ENCODE measurements around the gene VWA3B.

VWA3B gene

DNA sequence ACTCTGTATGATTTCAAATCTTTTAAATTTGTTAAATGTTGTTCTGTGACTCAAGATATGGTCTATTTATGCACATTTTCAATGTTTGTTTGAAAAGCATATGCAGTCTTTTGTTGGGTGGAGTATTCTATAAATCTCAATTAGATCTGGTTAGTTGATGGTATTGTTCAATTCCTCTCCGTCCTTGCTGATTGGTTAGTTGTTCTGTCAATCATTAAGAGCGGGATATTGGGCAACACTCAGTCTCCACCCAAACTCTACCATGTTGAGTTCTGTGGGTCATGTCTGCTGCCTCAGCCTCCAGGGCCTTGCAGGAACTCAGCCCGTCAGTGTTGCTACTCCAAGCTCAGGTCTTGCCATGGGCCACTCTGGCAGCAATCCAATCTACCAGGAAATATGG lies 118.9 kb downstream of the VWA3B start:
- no peak overlapping the region for H3K27ac ChIP-seq (ENCODE audit: low read depth, low read length)
- no peak overlapping the region for H3K4me3 ChIP-seq (ENCODE audit: low read depth, low read length)
- no peak overlapping the region for H3K9ac ChIP-seq (ENCODE audit: low read depth, low read length)
- H3K27me3 ChIP-seq (ENCODE audit: control insufficient read depth, insufficient read depth, low read length), result no peaks in the 10 kb centered on the region
- H3K36me3 ChIP-seq (ENCODE audit: control insufficient read depth, insufficient read depth, low read length), result no peaks in the 10 kb centered on the region
- H3K9me3 ChIP-seq (ENCODE audit: control insufficient read depth, insufficient read depth, low read length), result no peaks in the 10 kb centered on the region
- H3K4me1 ChIP-seq (ENCODE audit: control insufficient read depth, insufficient read depth, low read length), result no peaks in the 10 kb centered on the region

DNA sequence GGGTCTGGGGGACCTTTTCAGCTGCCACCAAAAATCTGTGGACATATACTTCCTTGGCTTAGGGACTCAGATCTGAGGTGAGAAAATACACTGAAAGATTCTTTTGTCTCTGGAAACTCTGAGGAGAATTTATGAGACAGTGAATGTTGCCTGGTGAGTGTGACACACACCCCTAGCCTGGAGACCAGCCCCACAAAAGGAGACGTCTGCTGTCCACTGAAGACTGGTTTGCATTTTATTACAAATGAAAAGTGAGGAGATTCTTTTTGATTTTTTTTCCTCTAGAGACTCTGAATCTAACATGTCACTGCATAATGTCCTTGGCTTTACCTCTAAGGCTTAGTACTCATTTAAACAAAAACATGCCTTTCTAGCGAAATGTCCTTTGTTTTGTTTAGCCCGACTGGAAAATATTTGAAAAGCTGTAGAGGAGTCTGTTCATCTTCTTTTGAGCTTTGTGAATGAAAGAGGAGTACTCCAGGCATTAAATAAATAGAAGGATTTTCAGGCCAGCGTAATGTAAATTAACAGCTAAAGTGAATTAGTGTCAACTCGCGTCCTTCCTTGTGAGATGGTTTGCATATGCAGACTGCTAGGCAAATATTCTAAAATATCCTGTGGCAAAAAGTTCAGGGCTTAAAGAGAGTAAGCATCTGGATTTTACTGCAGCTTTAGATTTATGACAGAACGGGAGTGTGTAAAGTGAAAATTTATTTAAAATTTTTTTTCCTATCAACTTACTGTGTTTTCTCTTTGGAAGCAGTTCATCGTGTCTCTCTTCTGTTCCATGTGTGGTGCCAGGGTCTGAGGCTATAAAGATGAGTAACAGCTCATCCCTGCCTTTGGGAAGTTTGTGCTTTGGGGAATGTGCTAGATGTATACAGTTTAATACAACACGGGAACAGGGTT lies 125.4 kb downstream of the VWA3B start:
- Histone ChIP-seq H3K27ac (ENCODE audit: low read depth, low read length) (no peak overlapping the region), H3K9ac (ENCODE audit: low read depth, low read length) (no peak overlapping the region), H3K27me3 (ENCODE audit: control insufficient read depth, insufficient read depth, low read length) (no peaks in the 10 kb centered on the region), H3K4me1 (ENCODE audit: control insufficient read depth, insufficient read depth, low read length) (0 out of 2 replicates have a peak, but pooled peaks cover 4% of the 10 kb centered on the region), H3K9me3 (ENCODE audit: control insufficient read depth, insufficient read depth, low read length) (no peaks in the 10 kb centered on the region), H3K4me3 (ENCODE audit: low read depth, low read length) (no peak overlapping the region), H3K36me3 (ENCODE audit: control insufficient read depth, insufficient read depth, low read length) (no peaks in the 10 kb centered on the region)

DNA sequence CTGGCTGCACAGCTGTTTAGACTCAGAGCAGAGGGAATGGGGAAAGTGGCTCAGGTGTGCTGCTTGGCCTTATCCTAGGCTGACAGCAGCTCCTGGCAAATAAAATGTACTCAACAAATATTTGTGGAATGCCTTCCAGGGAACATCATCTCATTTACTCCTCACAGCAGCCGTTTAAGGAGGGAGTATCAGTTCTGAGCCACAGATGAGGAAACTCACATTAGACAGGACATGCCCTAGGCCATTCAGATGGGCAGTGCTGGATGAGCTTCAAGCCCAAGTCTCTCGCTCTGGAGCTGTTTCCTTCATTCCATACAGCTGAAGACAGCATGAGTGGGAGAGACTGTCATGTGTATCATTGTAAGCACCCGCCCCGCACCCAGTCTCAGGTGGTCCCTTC lies 129.6 kb downstream of the VWA3B start:
- H3K27ac ChIP-seq (ENCODE audit: low read depth, low read length), result no peak overlapping the region
- H3K27me3 ChIP-seq (ENCODE audit: control insufficient read depth, insufficient read depth, low read length), result no peaks in the 10 kb centered on the region
- H3K9me3 ChIP-seq (ENCODE audit: control insufficient read depth, insufficient read depth, low read length), result 0 out of 2 replicates have a peak, but pooled peaks cover 2% of the 10 kb centered on the region
- no peak overlapping the region for H3K9ac ChIP-seq (ENCODE audit: low read depth, low read length)
- H3K4me3 ChIP-seq (ENCODE audit: low read depth, low read length), result no peak overlapping the region
- H3K36me3 ChIP-seq (ENCODE audit: control insufficient read depth, insufficient read depth, low read length), result no peaks in the 10 kb centered on the region
- 0 out of 2 replicates have a peak, but pooled peaks cover 4% of the 10 kb centered on the region for H3K4me1 ChIP-seq (ENCODE audit: control insufficient read depth, insufficient read depth, low read length)

DNA sequence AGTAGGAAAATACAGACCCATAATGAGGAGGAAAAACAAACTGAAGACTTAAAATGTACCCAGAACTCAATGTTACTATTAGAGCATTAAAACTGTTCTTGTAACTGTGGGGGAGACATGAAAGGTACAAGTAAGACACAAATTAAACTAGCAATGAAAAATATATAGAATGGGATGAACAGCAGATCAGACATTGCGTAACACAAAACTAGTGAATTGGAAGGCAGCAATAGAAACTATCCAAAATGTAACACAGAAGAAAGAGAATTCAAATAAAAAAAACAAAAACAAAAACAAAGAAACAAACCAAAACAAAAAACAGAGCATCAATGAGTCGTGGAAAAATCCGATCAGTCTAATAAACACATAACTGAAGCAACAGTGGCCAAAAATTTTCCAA lies 132.2 kb downstream of the VWA3B start:
- 0 out of 2 replicates have a peak, but pooled peaks cover 2% of the 10 kb centered on the region for H3K9me3 ChIP-seq (ENCODE audit: control insufficient read depth, insufficient read depth, low read length)
- H3K4me1 ChIP-seq (ENCODE audit: control insufficient read depth, insufficient read depth, low read length), result no peaks in the 10 kb centered on the region
- no peak overlapping the region for H3K9ac ChIP-seq (ENCODE audit: low read depth, low read length)

DNA sequence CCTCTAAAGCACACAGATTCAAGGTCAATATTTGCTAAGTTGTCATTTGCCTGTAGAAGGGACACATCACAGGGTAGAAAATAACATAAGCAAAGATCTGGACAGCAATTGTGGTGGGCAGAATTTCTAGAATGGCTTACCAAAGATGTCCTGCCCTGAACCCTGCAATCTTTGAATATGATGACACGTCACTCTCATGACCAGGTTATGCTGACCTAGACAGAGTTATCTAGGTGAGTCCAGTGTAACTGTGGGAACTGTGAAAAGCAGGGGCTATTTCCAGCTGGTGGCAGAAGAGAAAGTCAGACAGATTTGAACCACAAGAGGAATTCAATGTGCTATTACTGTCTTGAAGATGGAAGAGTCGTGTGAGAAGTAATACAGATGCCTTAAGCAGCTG lies 147.0 kb downstream of the VWA3B start:
- H3K9me3 ChIP-seq (ENCODE audit: control insufficient read depth, insufficient read depth, low read length), result no peaks in the 10 kb centered on the region
- H3K4me1 ChIP-seq (ENCODE audit: control insufficient read depth, insufficient read depth, low read length), result 0 out of 2 replicates have a peak, but pooled peaks cover 6% of the 10 kb centered on the region
- no peak overlapping the region for H3K9ac ChIP-seq (ENCODE audit: low read depth, low read length)
- no peaks in the 10 kb centered on the region for H3K27me3 ChIP-seq (ENCODE audit: control insufficient read depth, insufficient read depth, low read length)
- H3K4me3 ChIP-seq (ENCODE audit: low read depth, low read length), result no peak overlapping the region
- H3K27ac ChIP-seq (ENCODE audit: low read depth, low read length), result no peak overlapping the region
- no peaks in the 10 kb centered on the region for H3K36me3 ChIP-seq (ENCODE audit: control insufficient read depth, insufficient read depth, low read length)

More for the DNA sequence above, 132.2 kb downstream of the VWA3B start:
- Histone ChIP-seq H3K27me3 (ENCODE audit: control insufficient read depth, insufficient read depth, low read length) (no peaks in the 10 kb centered on the region), H3K27ac (ENCODE audit: low read depth, low read length) (no peak overlapping the region), H3K36me3 (ENCODE audit: control insufficient read depth, insufficient read depth, low read length) (no peaks in the 10 kb centered on the region), H3K4me3 (ENCODE audit: low read depth, low read length) (no peak overlapping the region)

DNA sequence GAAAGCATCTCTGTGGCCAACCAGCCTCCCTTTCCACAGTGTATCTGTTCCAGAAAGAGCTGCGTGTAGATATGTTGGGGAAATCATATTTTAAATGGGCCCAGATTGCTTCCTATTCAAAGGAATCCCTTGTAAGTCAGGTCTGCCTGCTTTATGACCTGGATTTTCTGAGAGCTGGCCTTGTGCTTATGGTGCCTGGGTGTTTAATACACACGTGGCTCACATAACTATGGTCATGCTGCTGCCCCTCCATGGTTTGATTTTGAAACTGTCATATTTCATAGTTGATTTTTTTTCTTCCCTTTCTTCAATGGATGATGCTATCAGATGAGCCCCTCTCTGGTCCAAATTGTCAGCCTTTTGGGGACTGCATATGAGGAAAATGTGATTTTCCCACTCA lies 147.8 kb downstream of the VWA3B start:
- Histone ChIP-seq H3K4me1 (ENCODE audit: control insufficient read depth, insufficient read depth, low read length) (0 out of 2 replicates have a peak, but pooled peaks cover 6% of the 10 kb centered on the region), H3K9me3 (ENCODE audit: control insufficient read depth, insufficient read depth, low read length) (no peaks in the 10 kb centered on the region), H3K4me3 (ENCODE audit: low read depth, low read length) (no peak overlapping the region), H3K9ac (ENCODE audit: low read depth, low read length) (no peak overlapping the region), H3K27me3 (ENCODE audit: control insufficient read depth, insufficient read depth, low read length) (no peaks in the 10 kb centered on the region), H3K27ac (ENCODE audit: low read depth, low read length) (no peak overlapping the region), H3K36me3 (ENCODE audit: control insufficient read depth, insufficient read depth, low read length) (no peaks in the 10 kb centered on the region)

DNA sequence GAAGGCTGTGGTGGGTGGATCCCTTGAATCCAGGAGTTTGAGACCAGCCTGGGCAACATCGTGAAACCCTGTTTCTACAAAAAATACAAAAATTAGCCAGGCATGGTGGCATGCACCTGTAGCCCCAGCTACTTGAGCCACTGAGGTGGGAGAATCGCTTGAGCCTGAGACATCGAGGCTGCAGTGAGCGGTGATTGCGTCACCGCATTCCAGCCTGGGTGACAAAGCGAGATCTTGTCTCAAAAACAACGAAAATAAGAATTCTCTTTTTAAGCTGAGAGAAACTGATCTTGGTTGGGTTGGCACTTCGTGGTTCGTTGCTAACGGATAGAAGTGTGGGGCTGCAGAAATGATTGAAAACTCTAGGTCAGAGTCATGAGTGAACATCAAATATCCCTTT lies 150.0 kb downstream of the VWA3B start:
- Histone ChIP-seq H3K4me3 (ENCODE audit: low read depth, low read length) (no peak overlapping the region), H3K27ac (ENCODE audit: low read depth, low read length) (no peak overlapping the region), H3K4me1 (ENCODE audit: control insufficient read depth, insufficient read depth, low read length) (0 out of 2 replicates have a peak, but pooled peaks cover 6% of the 10 kb centered on the region), H3K9me3 (ENCODE audit: control insufficient read depth, insufficient read depth, low read length) (no peaks in the 10 kb centered on the region), H3K27me3 (ENCODE audit: control insufficient read depth, insufficient read depth, low read length) (no peaks in the 10 kb centered on the region), H3K9ac (ENCODE audit: low read depth, low read length) (no peak overlapping the region), H3K36me3 (ENCODE audit: control insufficient read depth, insufficient read depth, low read length) (no peaks in the 10 kb centered on the region)

DNA sequence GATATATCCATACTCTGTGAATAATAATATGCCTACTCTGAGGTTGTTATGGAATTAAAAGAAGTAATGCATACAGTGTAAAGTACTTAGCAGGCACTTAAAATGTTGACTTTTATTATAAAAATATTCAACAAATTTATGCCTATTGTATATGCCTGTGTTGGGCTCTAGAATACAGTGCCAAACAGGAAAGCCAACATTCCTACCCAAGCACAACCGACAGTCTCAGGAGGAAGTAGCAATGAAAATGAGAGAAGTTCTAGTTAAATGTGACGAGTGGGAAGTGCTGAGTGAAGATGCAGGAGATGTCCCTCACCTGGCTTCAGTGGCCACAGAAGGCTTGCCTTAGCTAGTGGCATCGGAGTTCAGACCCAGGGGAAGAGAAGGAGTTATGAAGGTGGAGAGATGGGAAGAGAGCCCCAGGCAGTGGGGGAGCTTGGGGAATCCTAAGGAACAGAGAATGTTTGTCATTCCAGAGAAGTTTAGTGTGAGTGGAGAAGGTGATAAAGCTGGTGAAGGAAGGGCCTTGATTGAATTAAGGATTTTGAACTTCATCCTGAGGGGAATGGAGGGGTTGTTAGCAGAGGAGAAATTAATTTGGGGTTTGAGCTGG lies 153.9 kb downstream of the VWA3B start:
- H3K36me3 ChIP-seq (ENCODE audit: control insufficient read depth, insufficient read depth, low read length), result no peaks in the 10 kb centered on the region
- H3K27me3 ChIP-seq (ENCODE audit: control insufficient read depth, insufficient read depth, low read length), result no peaks in the 10 kb centered on the region
- no peak overlapping the region for H3K27ac ChIP-seq (ENCODE audit: low read depth, low read length)
- no peak overlapping the region for H3K4me3 ChIP-seq (ENCODE audit: low read depth, low read length)
- H3K9me3 ChIP-seq (ENCODE audit: control insufficient read depth, insufficient read depth, low read length), result no peaks in the 10 kb centered on the region
- 0 out of 2 replicates have a peak, but pooled peaks cover 6% of the 10 kb centered on the region for H3K4me1 ChIP-seq (ENCODE audit: control insufficient read depth, insufficient read depth, low read length)
- no peak overlapping the region for H3K9ac ChIP-seq (ENCODE audit: low read depth, low read length)

DNA sequence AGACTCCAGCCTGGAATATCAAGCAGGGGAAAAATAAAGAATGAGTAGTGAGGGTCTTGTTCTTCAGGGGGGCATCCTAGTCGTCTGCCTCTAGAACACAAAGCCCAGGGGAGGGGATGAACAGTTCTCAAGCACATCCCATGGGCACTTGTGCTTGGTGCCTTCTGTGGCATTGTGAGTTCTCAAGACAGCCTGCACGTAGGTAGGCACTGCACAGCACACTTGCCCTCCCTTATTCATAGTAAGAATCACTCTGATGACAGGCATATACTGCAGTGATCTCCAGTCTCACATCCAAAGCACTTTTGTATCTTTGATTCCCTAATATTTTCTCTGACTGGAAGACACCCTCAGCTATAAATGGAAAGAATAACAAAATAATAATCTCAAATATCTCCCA lies 154.6 kb downstream of the VWA3B start:
- Histone ChIP-seq H3K4me1 (ENCODE audit: control insufficient read depth, insufficient read depth, low read length) (0 out of 2 replicates have a peak, but pooled peaks cover 6% of the 10 kb centered on the region), H3K4me3 (ENCODE audit: low read depth, low read length) (no peak overlapping the region), H3K27ac (ENCODE audit: low read depth, low read length) (no peak overlapping the region), H3K9me3 (ENCODE audit: control insufficient read depth, insufficient read depth, low read length) (no peaks in the 10 kb centered on the region), H3K36me3 (ENCODE audit: control insufficient read depth, insufficient read depth, low read length) (no peaks in the 10 kb centered on the region), H3K9ac (ENCODE audit: low read depth, low read length) (no peak overlapping the region), H3K27me3 (ENCODE audit: control insufficient read depth, insufficient read depth, low read length) (no peaks in the 10 kb centered on the region)

DNA sequence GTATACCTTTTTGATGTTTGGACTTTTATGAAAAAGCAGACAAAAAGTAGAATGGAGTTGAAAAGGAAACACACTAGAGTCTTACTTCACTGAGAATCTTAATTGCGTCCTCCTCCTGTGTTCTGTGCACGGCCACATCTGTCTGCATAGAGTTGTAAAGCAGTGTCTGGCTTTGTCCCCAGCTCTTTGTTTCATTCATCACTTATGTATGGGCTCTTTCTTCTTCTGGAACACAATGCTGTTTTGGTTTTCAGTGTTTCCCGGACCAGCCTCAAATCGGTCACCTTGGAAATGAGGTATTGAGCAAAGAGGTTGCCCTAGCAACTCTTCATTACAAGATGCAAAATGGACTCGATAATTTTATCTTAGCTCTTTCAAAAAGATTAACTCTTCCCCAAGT lies 155.0 kb downstream of the VWA3B start:
- Histone ChIP-seq H3K27me3 (ENCODE audit: control insufficient read depth, insufficient read depth, low read length) (no peaks in the 10 kb centered on the region), H3K27ac (ENCODE audit: low read depth, low read length) (no peak overlapping the region)

DNA sequence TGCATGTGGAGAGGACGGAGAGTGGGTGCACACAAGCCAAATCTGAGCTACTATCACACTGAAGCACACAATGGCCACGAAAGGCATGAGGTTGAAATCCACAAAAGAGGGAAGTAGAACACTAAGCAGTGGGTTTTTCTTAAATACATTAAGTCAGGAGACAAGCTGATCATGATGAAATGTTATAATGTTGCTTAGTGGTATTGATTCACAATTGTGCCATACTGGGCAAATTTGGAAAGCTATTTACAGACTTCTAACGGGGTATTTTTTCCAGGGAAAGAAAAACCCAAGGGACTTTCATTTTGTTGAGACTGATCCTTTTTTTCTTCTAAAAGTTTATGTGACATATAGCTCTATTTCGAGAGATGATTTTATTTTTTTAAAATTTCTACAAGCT lies 158.5 kb downstream of the VWA3B start:
- Histone ChIP-seq H3K9me3 (ENCODE audit: control insufficient read depth, insufficient read depth, low read length) (peaks cover 6% of the 10 kb centered on the region; the same call in 1 of the 2 replicates), H3K9ac (ENCODE audit: low read depth, low read length) (no peak overlapping the region), H3K4me3 (ENCODE audit: low read depth, low read length) (no peak overlapping the region), H3K27ac (ENCODE audit: low read depth, low read length) (no peak overlapping the region), H3K4me1 (ENCODE audit: control insufficient read depth, insufficient read depth, low read length) (no peaks in the 10 kb centered on the region), H3K27me3 (ENCODE audit: control insufficient read depth, insufficient read depth, low read length) (no peaks in the 10 kb centered on the region), H3K36me3 (ENCODE audit: control insufficient read depth, insufficient read depth, low read length) (no peaks in the 10 kb centered on the region)

More for the DNA sequence above, 155.0 kb downstream of the VWA3B start:
- Histone ChIP-seq H3K9me3 (ENCODE audit: control insufficient read depth, insufficient read depth, low read length) (no peaks in the 10 kb centered on the region), H3K4me1 (ENCODE audit: control insufficient read depth, insufficient read depth, low read length) (0 out of 2 replicates have a peak, but pooled peaks cover 6% of the 10 kb centered on the region), H3K36me3 (ENCODE audit: control insufficient read depth, insufficient read depth, low read length) (no peaks in the 10 kb centered on the region), H3K9ac (ENCODE audit: low read depth, low read length) (no peak overlapping the region), H3K4me3 (ENCODE audit: low read depth, low read length) (no peak overlapping the region)

Measured in HUES48 (cell line).